ENCODE data around the gene CACNA2D2.

GRCh38 chr3:50351323-50351697 is 152.1 kb downstream of the CACNA2D2 start:
- TF ChIP-seq CTCF (conservative IDR thresholded peaks at IDR 0.05) (no peak), ZFX (IDR thresholded peaks at IDR 0.05) (no peak)
